AG10803 (cell line): ENCODE measurements around the gene TMEM100.

ENCODE experiments used
- DNase-seq: peaks from one replicate; pipeline ENCODE4 v3.0.0; 2010; ENCODE audit warnings: low read depth
- H3K4me3 ChIP-seq: 2 replicates; pipeline ENCODE4 v1.5.1; 2011; ENCODE audit warnings: mild to moderate bottlenecking, low read length, control low read depth
- TF ChIP-seq, protein P1 (sequence below): conservative IDR thresholded peaks from 2 replicates; pipeline ENCODE4 v1.5.1; 2011; ENCODE audit warnings: mild to moderate bottlenecking, low read length, control low read depth, inconsistent platforms

TMEM100 gene

DNA sequence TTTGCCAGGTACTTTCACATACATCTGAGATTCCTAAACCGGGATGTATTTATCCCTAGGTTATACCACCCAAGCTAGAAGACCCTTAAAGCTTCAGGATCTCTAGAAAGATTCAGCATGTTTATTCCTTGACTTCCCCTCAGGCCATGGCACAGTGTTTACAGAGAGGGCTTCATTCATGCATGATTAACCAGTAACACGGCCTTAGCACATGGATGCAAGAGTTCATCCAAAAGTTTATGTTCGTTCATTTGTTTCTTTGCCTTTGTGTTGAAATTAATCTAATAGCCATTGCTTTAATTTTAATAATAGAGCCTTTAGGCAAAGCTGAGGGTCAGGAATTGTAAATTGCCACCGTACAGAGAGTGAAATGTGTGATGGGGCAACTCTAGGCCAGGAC is 41.9 kb upstream of the TMEM100 start:
- no peak overlapping the region for H3K4me3 ChIP-seq
- no peak for DNase-seq
- TF ChIP-seq, protein P1, sequence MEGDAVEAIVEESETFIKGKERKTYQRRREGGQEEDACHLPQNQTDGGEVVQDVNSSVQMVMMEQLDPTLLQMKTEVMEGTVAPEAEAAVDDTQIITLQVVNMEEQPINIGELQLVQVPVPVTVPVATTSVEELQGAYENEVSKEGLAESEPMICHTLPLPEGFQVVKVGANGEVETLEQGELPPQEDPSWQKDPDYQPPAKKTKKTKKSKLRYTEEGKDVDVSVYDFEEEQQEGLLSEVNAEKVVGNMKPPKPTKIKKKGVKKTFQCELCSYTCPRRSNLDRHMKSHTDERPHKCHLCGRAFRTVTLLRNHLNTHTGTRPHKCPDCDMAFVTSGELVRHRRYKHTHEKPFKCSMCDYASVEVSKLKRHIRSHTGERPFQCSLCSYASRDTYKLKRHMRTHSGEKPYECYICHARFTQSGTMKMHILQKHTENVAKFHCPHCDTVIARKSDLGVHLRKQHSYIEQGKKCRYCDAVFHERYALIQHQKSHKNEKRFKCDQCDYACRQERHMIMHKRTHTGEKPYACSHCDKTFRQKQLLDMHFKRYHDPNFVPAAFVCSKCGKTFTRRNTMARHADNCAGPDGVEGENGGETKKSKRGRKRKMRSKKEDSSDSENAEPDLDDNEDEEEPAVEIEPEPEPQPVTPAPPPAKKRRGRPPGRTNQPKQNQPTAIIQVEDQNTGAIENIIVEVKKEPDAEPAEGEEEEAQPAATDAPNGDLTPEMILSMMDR, result no peak

DNA sequence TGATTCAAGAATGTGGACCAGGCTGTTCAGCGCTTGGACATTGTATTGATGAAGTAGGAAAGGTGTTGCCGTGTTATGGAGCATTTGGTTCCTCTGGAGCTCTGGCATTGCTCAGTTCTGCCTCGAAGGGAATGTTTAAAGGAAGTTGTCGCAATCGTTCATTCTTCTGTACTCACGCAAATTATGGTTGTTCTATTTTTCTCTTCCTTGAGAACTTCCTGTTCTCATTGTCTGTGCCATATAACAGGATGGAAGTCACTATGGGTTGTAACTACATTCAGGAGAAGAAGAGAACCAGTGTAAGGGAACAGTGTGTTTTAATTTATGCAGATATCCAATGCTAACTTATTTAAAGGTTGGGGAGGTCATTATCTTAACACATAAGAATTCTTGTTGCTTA is 41.2 kb upstream of the TMEM100 start:
- TF ChIP-seq, protein P1, result no peak
- H3K4me3 ChIP-seq, result no peak overlapping the region
- DNase-seq, result no peak

GRCh38 chr17:55762086-55762858 is 39.6 kb upstream of the TMEM100 start:
- no peak for DNase-seq

GRCh38 chr17:55760643-55761355 is 38.1 kb upstream of the TMEM100 start:
- no peak overlapping the region for H3K4me3 ChIP-seq
- DNase-seq, result no peak
- TF ChIP-seq, protein P1, result no peak

More at GRCh38 chr17:55762086-55762858, 39.6 kb upstream of the TMEM100 start:
- TF ChIP-seq, protein P1, result no peak
- no peak overlapping the region for H3K4me3 ChIP-seq

DNA sequence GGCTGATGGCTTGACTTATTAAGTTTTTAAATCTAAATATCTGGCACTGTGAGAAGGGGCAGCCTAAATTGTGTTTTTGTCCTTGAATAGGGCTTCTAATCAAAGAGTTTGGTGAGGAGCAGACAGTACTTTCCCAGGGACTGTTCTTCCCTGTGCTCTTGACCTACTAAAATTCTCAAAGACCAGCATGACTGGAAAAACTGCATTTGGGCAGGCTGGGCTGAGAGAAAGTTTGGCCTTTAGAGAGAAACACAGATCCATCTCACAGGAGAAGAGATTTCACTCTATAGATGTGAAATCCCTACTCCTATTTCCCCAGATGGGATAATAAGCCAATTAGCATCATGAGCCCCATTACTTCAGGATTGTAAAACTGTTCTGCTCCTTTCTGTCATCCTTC is 35.5 kb upstream of the TMEM100 start:
- TF ChIP-seq, protein P1, result no peak
- H3K4me3 ChIP-seq, result no peak overlapping the region
- DNase-seq, result no peak

DNA sequence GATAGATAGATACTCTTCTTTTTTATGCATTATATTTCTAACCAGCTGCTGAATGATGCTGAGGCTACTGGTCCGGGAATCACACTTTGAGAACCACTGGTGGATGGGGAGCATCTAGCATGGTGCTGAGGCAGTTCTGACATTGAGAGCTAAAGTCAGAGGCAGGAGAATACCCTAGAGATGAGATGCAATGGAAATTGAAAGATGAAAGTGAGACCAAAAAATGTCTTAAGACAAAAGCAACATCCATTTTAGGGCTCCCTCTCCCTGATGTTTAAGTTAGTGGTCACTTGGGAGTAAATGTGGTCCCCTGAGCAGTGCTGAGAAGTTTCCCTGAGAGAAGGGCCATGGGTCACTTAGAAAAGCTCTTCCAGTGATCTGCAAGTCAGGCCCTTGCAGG is 35.0 kb upstream of the TMEM100 start:
- no peak overlapping the region for H3K4me3 ChIP-seq
- TF ChIP-seq, protein P1, result no peak
- no peak for DNase-seq

- TF ChIP-seq, protein P1, result no peak
- DNase-seq, result no peak
- H3K4me3 ChIP-seq, result no peak overlapping the region
Observed at GRCh38 chr17:55756689-55757088, 34.0 kb upstream of the TMEM100 start.
